Smooth muscle cell (in vitro differentiated cells): Measurements from ENCODE around the gene THAP11. TPM values are rescaled to one million over a fixed set of nuclear protein-coding genes. Genes with fewer than 3 reads are reported as not detected.

ENCODE experiments used
- DNase-seq: peaks from one replicate; lab custom pipeline; 2025; ENCODE audit not compliant: unreplicated experiment; lab: John Stamatoyannopoulos, UW
- H2AFZ ChIP-seq: fragments of 200-600 bp; sonication (generic); 2 replicates; pipeline ENCODE4 v1.6.0; 2016; ENCODE audit warnings: antibody characterized with exemption, low read depth, mild to moderate bottlenecking
- H3F3A ChIP-seq: fragments of 200-600 bp; sonication (generic); 2 replicates; pipeline ENCODE4 v1.6.0; 2017; ENCODE audit warnings: antibody characterized with exemption, low read depth
- H3K27ac ChIP-seq: fragments of 200-600 bp; sonication (generic); 2 replicates; pipeline ENCODE4 v1.5.1; 2016; ENCODE audit warnings: low read depth, mild to moderate bottlenecking
- H3K27me3 ChIP-seq: fragments of 200-600 bp; sonication (generic); 2 replicates; pipeline ENCODE4 v1.6.1; 2016; ENCODE audit warnings: low read depth, mild to moderate bottlenecking
- H3K36me3 ChIP-seq: fragments of 200-600 bp; sonication (generic); 2 replicates; pipeline ENCODE4 v1.5.1; 2016; ENCODE audit warnings: low read depth
- H3K4me1 ChIP-seq: fragments of 200-600 bp; sonication (generic); 2 replicates; pipeline ENCODE4 v1.5.1; 2016; ENCODE audit warnings: low read depth
- H3K4me2 ChIP-seq: fragments of 200-600 bp; sonication (generic); 2 replicates; pipeline ENCODE4 v1.6.0; 2016; ENCODE audit warnings: mild to moderate bottlenecking
- H3K4me3 ChIP-seq: fragments of 200-600 bp; sonication (generic); 2 replicates; pipeline ENCODE4 v1.5.1; 2016; ENCODE audit warnings: mild to moderate bottlenecking
- H3K79me2 ChIP-seq: fragments of 200-600 bp; sonication (generic); 2 replicates; pipeline ENCODE4 v1.6.0; 2016; ENCODE audit warnings: low read depth, mild to moderate bottlenecking
- H3K9ac ChIP-seq: fragments of 200-600 bp; sonication (generic); 2 replicates; pipeline ENCODE4 v1.6.0; 2016; ENCODE audit warnings: low read depth
- H3K9me3 ChIP-seq: fragments of 200-600 bp; sonication (generic); replicated peaks from 2 replicates; pipeline ENCODE4 v1.5.1; 2016; ENCODE audit warnings: low read depth
- H4K20me1 ChIP-seq: fragments of 200-600 bp; sonication (generic); 2 replicates; pipeline ENCODE4 v1.6.0; 2016; ENCODE audit warnings: low read depth
- WGBS: methylation state at CpG from one replicate; pipeline ENCODE4 v1.1.7; 2016; ENCODE audit warnings: low lambda C conversion rate; 5-methylcytosine and 5-hydroxymethylcytosine counted together
- polyA plus RNA-seq: library from polyadenylated mRNA; unstranded; fragments of >200 nt; fragmentation: Nextera tagmentation; extraction: Ambion mirVana; gene quantifications from 2 replicates; pipeline ENCODE4 v1.2.1, GENCODE V29; 2016
- total RNA-seq: library from RNA; depleted of rRNA; stranded (reverse); fragments of >200 nt; gene quantifications from 2 replicates; pipeline ENCODE4 v1.2.3, GENCODE V29; 2014
- TF ChIP-seq, protein P1 (sequence below): fragments of 200-600 bp; sonication (generic); IDR thresholded peaks from 2 replicates; pipeline ENCODE4 v1.5.1; 2017; ENCODE audit warnings: borderline replicate concordance, mild to moderate bottlenecking, antibody characterized with exemption; ENCODE audit not compliant: insufficient read depth, poor library complexity, severe bottlenecking

THAP11 gene
- total and polyA plus RNA-seq, 2 experiments from 2014 or later: 23.0 to 38.3 TPM

DNA sequence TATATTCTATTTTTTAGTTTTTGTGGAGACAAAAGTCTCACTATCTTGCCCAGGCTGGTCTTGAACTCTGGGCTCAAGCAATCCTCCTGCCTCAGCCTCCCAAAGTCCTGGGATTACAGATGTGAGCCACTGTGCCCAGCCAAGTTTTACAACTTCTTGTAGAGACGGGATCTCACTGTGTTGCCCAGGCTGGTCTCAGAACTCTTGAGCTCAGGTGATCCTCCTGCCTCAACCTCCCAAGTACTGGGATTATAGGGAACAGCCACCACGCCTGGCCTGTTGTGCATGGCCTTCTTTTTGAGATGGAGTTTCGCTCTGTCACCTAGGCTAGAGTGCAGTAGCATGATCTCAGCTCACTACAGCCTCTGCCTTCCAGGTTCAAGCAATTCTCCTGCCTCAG, 11.6 kb downstream of the THAP11 start:
- no peak overlapping the region for H2AFZ ChIP-seq
- no peaks in the 10 kb centered on the region for H3K27me3 ChIP-seq
- no peak overlapping the region for H3K27ac ChIP-seq
- H3K79me2 ChIP-seq: peaks cover 98% of the 10 kb centered on the region
- no peak overlapping the region for H3K4me2 ChIP-seq
- H3K4me1 ChIP-seq: no peaks in the 10 kb centered on the region
- H3K9ac ChIP-seq: no peak overlapping the region
- no peaks in the 10 kb centered on the region for H3K36me3 ChIP-seq
- no peaks in the 10 kb centered on the region for H3F3A ChIP-seq
- no peak for DNase-seq
- no peaks in the 10 kb centered on the region for H3K9me3 ChIP-seq
- peaks cover 98% of the 10 kb centered on the region for H4K20me1 ChIP-seq
- no peak overlapping the region for H3K4me3 ChIP-seq
- TF ChIP-seq, protein P1, sequence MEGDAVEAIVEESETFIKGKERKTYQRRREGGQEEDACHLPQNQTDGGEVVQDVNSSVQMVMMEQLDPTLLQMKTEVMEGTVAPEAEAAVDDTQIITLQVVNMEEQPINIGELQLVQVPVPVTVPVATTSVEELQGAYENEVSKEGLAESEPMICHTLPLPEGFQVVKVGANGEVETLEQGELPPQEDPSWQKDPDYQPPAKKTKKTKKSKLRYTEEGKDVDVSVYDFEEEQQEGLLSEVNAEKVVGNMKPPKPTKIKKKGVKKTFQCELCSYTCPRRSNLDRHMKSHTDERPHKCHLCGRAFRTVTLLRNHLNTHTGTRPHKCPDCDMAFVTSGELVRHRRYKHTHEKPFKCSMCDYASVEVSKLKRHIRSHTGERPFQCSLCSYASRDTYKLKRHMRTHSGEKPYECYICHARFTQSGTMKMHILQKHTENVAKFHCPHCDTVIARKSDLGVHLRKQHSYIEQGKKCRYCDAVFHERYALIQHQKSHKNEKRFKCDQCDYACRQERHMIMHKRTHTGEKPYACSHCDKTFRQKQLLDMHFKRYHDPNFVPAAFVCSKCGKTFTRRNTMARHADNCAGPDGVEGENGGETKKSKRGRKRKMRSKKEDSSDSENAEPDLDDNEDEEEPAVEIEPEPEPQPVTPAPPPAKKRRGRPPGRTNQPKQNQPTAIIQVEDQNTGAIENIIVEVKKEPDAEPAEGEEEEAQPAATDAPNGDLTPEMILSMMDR: no peak
- WGBS: 100% methylated on average over 3 of the region's 3 CpGs

DNA sequence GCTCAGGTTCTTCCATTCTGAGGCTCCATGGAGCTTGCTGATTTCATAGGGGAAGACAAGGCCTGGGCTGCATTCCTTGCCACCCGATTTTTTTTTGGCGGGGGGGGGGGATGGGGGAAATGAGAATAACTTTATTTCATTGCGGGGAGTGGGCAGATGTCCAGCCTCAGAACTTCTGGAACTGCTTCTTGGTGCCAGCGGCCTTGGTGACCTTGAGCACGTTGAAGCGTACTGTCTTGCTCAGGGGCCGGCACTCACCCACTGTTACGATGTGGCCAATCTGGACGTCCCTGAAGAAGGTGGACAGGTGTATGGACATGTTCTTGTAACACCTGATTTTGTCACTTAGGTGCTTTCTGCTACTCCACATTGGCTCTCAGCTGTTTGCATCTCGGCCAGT, 13.7 kb downstream of the THAP11 start:
- peaks cover 98% of the 10 kb centered on the region for H3K79me2 ChIP-seq
- 92% methylated on average over 9 of the region's 10 CpGs for WGBS
- no peaks in the 10 kb centered on the region for H3K36me3 ChIP-seq
- H4K20me1 ChIP-seq: peaks cover 99% of the 10 kb centered on the region
- no peak overlapping the region for H3K4me2 ChIP-seq
- H3F3A ChIP-seq: no peaks in the 10 kb centered on the region
- peak overlapping the region; percentile 43 for H3K9ac ChIP-seq
- no peaks in the 10 kb centered on the region for H3K27me3 ChIP-seq
- H2AFZ ChIP-seq: no peak overlapping the region
- no peaks in the 10 kb centered on the region for H3K4me1 ChIP-seq
- peak overlapping the region; percentile 99 for H3K27ac ChIP-seq
- TF ChIP-seq, protein P1: no peak
- H3K4me3 ChIP-seq: no peak overlapping the region
- DNase-seq: no peak
- no peaks in the 10 kb centered on the region for H3K9me3 ChIP-seq

- Histone ChIP-seq H3F3A (no peaks in the 10 kb centered on the region), H3K4me3 (no peak overlapping the region), H3K4me2 (peak overlapping the region; percentile 35), H3K4me1 (no peaks in the 10 kb centered on the region), H3K27ac (peak overlapping the region; percentile 99), H2AFZ (no peak overlapping the region), H3K36me3 (no peaks in the 10 kb centered on the region), H3K27me3 (no peaks in the 10 kb centered on the region), H3K79me2 (peaks cover 98% of the 10 kb centered on the region), H3K9me3 (no peaks in the 10 kb centered on the region), H3K9ac (peak overlapping the region; percentile 87), H4K20me1 (peaks cover 100% of the 10 kb centered on the region)
- 92% methylated on average over 5 of the region's 5 CpGs for WGBS
- TF ChIP-seq, protein P1: no peak
- no peak for DNase-seq
Observed at GRCh38 chr16:67856927-67857546, 14.9 kb downstream of the THAP11 start.
